MCF 10A (cell line): ENCODE measurements around the gene NEO1. TPM values are rescaled to one million over a fixed set of nuclear protein-coding genes. Genes with fewer than 3 reads are reported as not detected.

Experiments used
- BruUV-seq: library from RNA; stranded (reverse); fragments of 400-500 nt; replicated peaks from 2 replicates; lab custom pipeline; 2021; lab: Mats Ljungman, UMichigan
- CTCF ChIA-PET: fragments of 300-600 bp; sonication (Branson Sonifier 250); formaldehyde crosslinking; extraction: SDS; loops from one replicate; lab custom pipeline; 2021; ENCODE audit warnings: antibody characterized with exemption, inconsistent platforms; lab: Yijun Ruan, JAX
- POLR2A ChIA-PET: fragments of 300-600, 350-650 bp; sonication (Branson Sonifier 250); formaldehyde crosslinking; extraction: SDS; loops from one replicate; lab custom pipeline; 2020; ENCODE audit warnings: antibody characterized with exemption, inconsistent platforms; lab: Yijun Ruan, JAX
- DNase-seq: peaks from one replicate; pipeline ENCODE4 v3.0.0-alpha.2; 2018; ENCODE audit not compliant: unreplicated experiment
- H3K27ac Mint-ChIP-seq: one replicate; pipeline ENCODE4 v1.8.0; 2022; ENCODE audit warnings: mild to moderate bottlenecking, low read depth, mixed read lengths; ENCODE audit not compliant: unreplicated experiment
- H3K27me3 Mint-ChIP-seq: one replicate; pipeline ENCODE4 v1.8.0; 2022; ENCODE audit warnings: mixed read lengths; ENCODE audit not compliant: insufficient read depth, unreplicated experiment
- H3K36me3 Mint-ChIP-seq: one replicate; pipeline ENCODE4 v1.8.0; 2022; ENCODE audit warnings: mild to moderate bottlenecking, moderate library complexity, mixed read lengths; ENCODE audit not compliant: insufficient read depth, unreplicated experiment
- H3K4me1 Mint-ChIP-seq: one replicate; pipeline ENCODE4 v1.8.0; 2022; ENCODE audit warnings: mixed read lengths; ENCODE audit not compliant: insufficient read depth, unreplicated experiment
- H3K4me3 Mint-ChIP-seq: one replicate; pipeline ENCODE4 v1.8.0; 2022; ENCODE audit warnings: mild to moderate bottlenecking, moderate library complexity, mixed read lengths; ENCODE audit not compliant: unreplicated experiment
- H3K9me3 Mint-ChIP-seq: one replicate; pipeline ENCODE4 v1.8.0; 2022; ENCODE audit warnings: mixed read lengths; ENCODE audit not compliant: unreplicated experiment
- intact Hi-C: fragments of 100-400 bp; cut with micrococcal nuclease; formaldehyde crosslinking; loops from 2 replicates; pipeline ENCODE4 v1.14.1; 2022
- total RNA-seq: library from RNA; stranded (reverse); gene quantifications from 2 replicates; pipeline ENCODE4 v1.2.3, GENCODE V29; 2022
- TF ChIP-seq, protein P1 (sequence below): fragments of 200-600 bp; IDR thresholded peaks from one replicate; pipeline ENCODE4 v1.8.0; 2022; ENCODE audit warnings: antibody characterized with exemption, mild to moderate bottlenecking; ENCODE audit not compliant: unreplicated experiment

NEO1 gene
- total RNA-seq, 1 experiment from 2014 or later, result 13.2 TPM

DNA sequence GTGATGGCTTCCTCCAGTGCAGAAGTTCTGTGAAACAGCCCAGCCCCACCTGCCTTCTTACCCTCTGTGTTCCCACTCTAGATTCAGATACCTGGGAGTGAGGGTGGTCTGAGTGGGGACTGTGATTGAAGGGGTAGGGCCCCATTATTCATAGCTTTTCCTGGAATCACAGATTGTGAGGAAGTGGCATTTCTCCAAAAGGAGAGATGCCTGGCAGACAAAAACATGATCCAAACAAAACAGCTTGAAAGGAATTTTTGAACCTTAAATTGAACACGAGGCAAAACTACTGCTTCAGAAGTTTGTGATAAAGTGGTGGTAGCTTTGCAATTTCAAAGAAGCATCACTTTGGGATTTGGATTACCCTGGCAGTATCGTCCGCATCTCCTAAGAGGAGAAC is 29.2 kb upstream of the NEO1 start:
- BruUV-seq, result no TSS peak
- H3K4me3 Mint-ChIP-seq, result no peak overlapping the region
- H3K36me3 Mint-ChIP-seq, result peaks cover 4% of the 10 kb centered on the region
- intact Hi-C loops, result no loop called here
- no peak overlapping the region for H3K27ac Mint-ChIP-seq
- H3K9me3 Mint-ChIP-seq, result no peaks in the 10 kb centered on the region
- TF ChIP-seq, protein P1, sequence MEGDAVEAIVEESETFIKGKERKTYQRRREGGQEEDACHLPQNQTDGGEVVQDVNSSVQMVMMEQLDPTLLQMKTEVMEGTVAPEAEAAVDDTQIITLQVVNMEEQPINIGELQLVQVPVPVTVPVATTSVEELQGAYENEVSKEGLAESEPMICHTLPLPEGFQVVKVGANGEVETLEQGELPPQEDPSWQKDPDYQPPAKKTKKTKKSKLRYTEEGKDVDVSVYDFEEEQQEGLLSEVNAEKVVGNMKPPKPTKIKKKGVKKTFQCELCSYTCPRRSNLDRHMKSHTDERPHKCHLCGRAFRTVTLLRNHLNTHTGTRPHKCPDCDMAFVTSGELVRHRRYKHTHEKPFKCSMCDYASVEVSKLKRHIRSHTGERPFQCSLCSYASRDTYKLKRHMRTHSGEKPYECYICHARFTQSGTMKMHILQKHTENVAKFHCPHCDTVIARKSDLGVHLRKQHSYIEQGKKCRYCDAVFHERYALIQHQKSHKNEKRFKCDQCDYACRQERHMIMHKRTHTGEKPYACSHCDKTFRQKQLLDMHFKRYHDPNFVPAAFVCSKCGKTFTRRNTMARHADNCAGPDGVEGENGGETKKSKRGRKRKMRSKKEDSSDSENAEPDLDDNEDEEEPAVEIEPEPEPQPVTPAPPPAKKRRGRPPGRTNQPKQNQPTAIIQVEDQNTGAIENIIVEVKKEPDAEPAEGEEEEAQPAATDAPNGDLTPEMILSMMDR, result no peak
- DNase-seq, result no peak
- H3K4me1 Mint-ChIP-seq, result no peaks in the 10 kb centered on the region
- ChIA-PET CTCF (no interaction called here), POLR2A (interaction anchor here (1.1 kb wide), 1 partner anchor 17 kb away, joined by 5 read pairs; no protein-coding TSS in a partner anchor)
- peaks cover 9% of the 10 kb centered on the region for H3K27me3 Mint-ChIP-seq

DNA sequence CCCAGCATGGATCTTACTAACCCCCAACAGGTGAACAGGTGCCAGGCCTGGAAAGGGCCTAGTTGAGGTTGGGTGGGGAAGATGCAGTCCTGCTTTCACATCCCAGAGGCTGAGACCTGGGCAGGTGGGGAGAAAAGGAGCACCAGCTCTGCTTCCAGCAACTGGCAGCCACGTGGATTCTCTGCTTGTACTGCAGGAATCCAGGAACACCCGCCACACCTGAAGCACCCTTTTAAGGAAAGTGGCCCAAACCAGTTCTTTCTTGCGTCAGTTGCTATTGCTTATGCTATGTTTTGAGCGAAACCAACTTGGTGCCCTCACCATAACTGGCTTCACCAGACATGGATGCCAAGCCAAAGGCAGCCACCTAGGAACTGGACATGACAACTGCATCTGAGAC is 28.1 kb upstream of the NEO1 start:
- DNase-seq, result no peak
- Mint-ChIP-seq H3K27ac (no peak overlapping the region), H3K36me3 (peaks cover 4% of the 10 kb centered on the region), H3K27me3 (peaks cover 20% of the 10 kb centered on the region), H3K9me3 (no peaks in the 10 kb centered on the region), H3K4me3 (no peak overlapping the region), H3K4me1 (no peaks in the 10 kb centered on the region)
- POLR2A ChIA-PET, result no interaction called here
- CTCF ChIA-PET, result no interaction called here
- no TSS peak for BruUV-seq
- TF ChIP-seq, protein P1, result no peak
- intact Hi-C loops, result no loop called here

DNA sequence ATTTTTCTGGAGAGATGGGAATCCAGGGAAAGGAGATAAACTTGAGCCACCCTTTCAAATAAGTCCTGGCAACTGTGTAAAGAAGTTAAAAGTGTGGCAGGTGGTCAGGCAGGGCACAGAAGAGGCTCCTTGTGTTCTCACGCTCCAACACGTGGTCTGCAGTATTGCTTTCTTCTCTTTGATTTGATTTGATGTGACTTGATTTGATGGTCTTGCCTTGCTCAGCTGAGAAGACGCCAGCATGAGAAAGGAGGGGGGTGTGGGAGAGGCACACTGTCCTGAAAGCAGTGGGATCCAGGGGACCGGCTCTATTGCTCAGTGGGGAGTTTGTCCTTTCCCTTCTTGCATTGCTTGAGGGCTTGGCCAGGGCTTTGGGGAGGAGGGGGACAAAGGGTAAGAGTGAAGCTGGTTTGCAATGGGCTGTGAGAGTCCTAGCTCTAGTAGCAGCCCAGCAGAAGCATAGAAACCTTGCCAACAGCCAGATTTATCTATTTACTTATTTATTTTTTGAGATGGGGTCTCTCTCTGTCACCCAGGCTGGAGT is 25.7 kb upstream of the NEO1 start:
- Mint-ChIP-seq H3K4me3 (no peak overlapping the region), H3K4me1 (no peaks in the 10 kb centered on the region), H3K36me3 (peaks cover 3% of the 10 kb centered on the region), H3K9me3 (no peaks in the 10 kb centered on the region), H3K27ac (no peak overlapping the region), H3K27me3 (peaks cover 37% of the 10 kb centered on the region)
- DNase-seq, result no peak
- BruUV-seq, result no TSS peak
- CTCF ChIA-PET, result interaction anchor here (0.7 to 0.8 kb wide), 3 partner anchors 11 to 180 kb away, joined by 3 to 5 read pairs (median 3); no protein-coding TSS in a partner anchor
- TF ChIP-seq, protein P1, result no peak
- intact Hi-C loops, result no loop called here
- POLR2A ChIA-PET, result interaction anchor here (0.6 kb wide), 1 partner anchor 273 kb away, joined by 3 read pairs; no protein-coding TSS in a partner anchor

DNA sequence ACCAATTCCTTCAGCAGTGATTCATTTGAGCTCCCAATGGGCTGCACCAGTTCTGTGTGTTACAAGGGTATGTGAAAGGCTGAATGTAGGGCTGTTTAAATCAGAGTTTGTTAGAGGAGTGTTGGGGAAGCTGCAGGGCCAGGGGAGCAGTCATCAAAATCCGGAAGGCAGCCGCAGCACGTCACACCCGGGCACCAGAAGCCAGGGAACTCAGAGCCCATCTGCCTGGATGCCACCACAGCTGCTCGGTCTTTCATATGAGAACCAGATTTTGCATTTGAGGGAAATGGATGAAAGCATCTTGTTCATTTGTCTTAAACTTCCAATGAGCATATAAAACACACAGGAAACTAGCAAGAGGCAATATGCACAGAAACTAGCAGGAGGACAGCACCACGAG is 24.2 kb upstream of the NEO1 start:
- DNase-seq, result no peak
- POLR2A ChIA-PET, result no interaction called here
- TF ChIP-seq, protein P1, result no peak
- H3K27me3 Mint-ChIP-seq, result peaks cover 37% of the 10 kb centered on the region
- CTCF ChIA-PET, result no interaction called here
- intact Hi-C loops, result no loop called here
- no peaks in the 10 kb centered on the region for H3K9me3 Mint-ChIP-seq
- H3K4me3 Mint-ChIP-seq, result no peak overlapping the region
- BruUV-seq, result no TSS peak
- no peak overlapping the region for H3K27ac Mint-ChIP-seq
- no peaks in the 10 kb centered on the region for H3K36me3 Mint-ChIP-seq
- no peaks in the 10 kb centered on the region for H3K4me1 Mint-ChIP-seq
